ENCODE results near the gene ELFN1.

ELFN1 gene

DNA sequence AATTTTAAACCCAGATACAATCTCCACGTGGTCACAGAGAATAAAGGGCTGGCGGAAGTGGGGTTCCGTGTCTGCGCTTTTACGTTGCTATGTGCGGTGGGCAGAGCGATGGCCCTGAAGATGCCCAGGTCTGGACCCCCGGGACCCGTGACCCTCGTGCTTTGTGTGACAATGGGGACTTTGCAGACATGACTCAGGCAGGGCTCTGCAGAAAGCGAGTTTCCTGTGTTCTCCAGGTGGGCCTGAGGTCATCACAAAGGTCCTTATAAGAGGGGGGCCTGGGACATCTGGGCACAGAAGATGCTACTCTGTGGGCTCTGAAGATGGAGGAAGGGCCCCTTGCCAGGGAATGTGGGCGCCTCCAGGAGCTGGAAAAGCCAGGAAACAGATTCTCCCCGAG, 95.3 kb downstream of the ELFN1 start:
- no peaks in the 10 kb centered on the region for H3K27me3 ChIP-seq (ENCODE audit: control insufficient read depth, insufficient read depth, low read length, poor library complexity, severe bottlenecking)
- no peaks in the 10 kb centered on the region for H3K9me3 ChIP-seq (ENCODE audit: control insufficient read depth, low read length)
- no peak overlapping the region for H3K4me3 ChIP-seq (ENCODE audit: insufficient read depth, low read depth, low read length)
- no peaks in the 10 kb centered on the region for H3K36me3 ChIP-seq (ENCODE audit: control insufficient read depth, insufficient read depth, low read length)
- no peaks in the 10 kb centered on the region for H3K4me1 ChIP-seq (ENCODE audit: control insufficient read depth, insufficient read depth, low read length)
- 92% methylated on average over 13 of the region's 13 CpGs for WGBS, 2 experiments
- H3K27ac ChIP-seq (ENCODE audit: insufficient read depth, low read depth, low read length, poor library complexity, severe bottlenecking): no peak overlapping the region

DNA sequence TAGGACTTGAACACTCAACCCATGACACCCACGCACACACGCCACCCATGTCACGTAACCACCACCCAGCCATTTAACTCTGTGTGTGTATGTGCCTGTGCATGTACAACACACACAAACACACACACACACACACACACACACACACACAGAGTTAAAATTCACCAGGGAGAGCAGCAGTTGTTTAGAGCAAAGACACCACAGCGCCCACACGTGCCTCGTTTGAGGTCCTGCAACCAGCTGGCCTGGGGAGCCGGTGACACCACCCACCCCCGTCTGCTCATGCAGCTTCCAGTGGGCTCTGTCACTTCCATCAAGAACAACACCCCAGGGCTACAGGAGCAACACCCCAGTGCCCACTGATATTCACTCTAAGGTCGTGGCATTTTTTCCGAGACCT, 97.4 kb downstream of the ELFN1 start:
- H3K4me1 ChIP-seq (ENCODE audit: control insufficient read depth, insufficient read depth, low read length): no peaks in the 10 kb centered on the region
- H3K36me3 ChIP-seq (ENCODE audit: control insufficient read depth, insufficient read depth, low read length): no peaks in the 10 kb centered on the region
- H3K27ac ChIP-seq (ENCODE audit: insufficient read depth, low read depth, low read length, poor library complexity, severe bottlenecking): no peak overlapping the region
- H3K4me3 ChIP-seq (ENCODE audit: insufficient read depth, low read depth, low read length): no peak overlapping the region
- H3K9me3 ChIP-seq (ENCODE audit: control insufficient read depth, low read length): no peaks in the 10 kb centered on the region
- H3K27me3 ChIP-seq (ENCODE audit: control insufficient read depth, insufficient read depth, low read length, poor library complexity, severe bottlenecking): no peaks in the 10 kb centered on the region
- 66 to 78% methylated on average over 8 to 10 of the region's 10 CpGs for WGBS, 2 experiments

DNA sequence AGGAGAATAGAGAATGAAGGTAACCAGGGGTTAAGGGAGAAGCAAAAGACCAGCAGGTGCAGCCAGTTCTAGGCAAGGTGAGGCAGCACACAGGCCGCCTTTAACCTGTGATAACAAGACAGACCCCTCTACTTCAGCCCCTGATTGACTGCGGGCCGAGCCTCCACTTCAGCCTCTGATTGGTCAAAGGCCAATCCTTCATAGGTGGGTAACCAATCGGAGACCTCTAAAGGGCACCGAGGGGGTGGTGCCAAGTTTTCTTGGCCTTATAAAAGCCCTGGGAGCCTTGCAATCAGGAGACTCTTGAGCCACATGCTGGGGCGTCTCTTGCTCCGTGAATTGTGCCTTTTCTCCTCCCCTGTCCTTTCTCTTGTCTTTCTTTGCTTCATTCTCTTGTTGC, 98.8 kb downstream of the ELFN1 start:
- no peaks in the 10 kb centered on the region for H3K9me3 ChIP-seq (ENCODE audit: control insufficient read depth, low read length)
- WGBS, 2 experiments: 92 to 94% methylated on average over 7 of the region's 7 CpGs
- no peak overlapping the region for H3K27ac ChIP-seq (ENCODE audit: insufficient read depth, low read depth, low read length, poor library complexity, severe bottlenecking)
- H3K27me3 ChIP-seq (ENCODE audit: control insufficient read depth, insufficient read depth, low read length, poor library complexity, severe bottlenecking): no peaks in the 10 kb centered on the region
- H3K4me3 ChIP-seq (ENCODE audit: insufficient read depth, low read depth, low read length): no peak overlapping the region
- H3K36me3 ChIP-seq (ENCODE audit: control insufficient read depth, insufficient read depth, low read length): no peaks in the 10 kb centered on the region
- no peaks in the 10 kb centered on the region for H3K4me1 ChIP-seq (ENCODE audit: control insufficient read depth, insufficient read depth, low read length)

DNA sequence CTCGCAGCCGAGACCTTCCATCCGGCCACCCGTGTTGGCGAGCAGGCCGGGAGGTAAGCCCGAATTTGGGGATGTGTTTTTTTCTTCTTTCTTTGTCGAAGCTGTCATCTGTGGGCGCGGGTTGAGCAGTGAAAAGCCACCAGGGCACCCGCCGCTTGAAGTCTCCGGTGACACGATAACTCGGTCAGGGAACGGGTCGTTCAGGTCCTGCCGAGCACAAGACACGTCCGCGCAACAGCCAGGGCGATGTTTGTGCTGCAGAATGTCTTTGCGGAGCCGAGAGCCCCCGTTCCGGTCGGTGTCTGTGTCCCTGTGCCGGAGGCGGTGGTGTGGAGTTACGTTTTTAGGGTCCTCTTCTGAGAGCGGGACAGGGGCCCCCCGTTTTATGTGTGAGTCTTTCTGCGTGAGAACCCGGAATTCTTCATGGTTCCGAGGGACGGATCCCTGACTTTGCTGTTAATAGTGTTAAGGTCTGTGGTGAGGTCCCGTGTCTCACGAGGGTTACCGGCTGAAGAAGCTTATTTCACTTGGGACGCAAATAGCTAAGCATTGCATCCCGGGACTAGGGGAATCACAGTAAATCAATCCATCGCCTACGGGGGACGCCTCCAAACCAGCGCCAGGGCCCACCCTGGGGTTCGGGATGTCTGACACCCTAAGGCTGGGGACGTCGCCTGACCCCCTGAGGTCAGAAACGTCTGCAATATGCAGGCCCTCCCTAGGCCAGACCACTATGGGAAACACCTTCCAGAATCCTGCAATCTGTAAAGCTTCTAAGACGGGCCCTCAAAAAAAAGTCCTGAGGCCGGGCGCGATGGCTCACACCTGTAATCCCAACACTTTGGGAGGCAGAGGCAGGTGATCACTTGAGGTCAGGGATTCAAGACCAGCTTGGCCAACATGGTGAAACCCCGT, 99.5 kb downstream of the ELFN1 start:
- no peak overlapping the region for H3K4me3 ChIP-seq (ENCODE audit: insufficient read depth, low read depth, low read length)
- H3K27me3 ChIP-seq (ENCODE audit: control insufficient read depth, insufficient read depth, low read length, poor library complexity, severe bottlenecking): no peaks in the 10 kb centered on the region
- H3K4me1 ChIP-seq (ENCODE audit: control insufficient read depth, insufficient read depth, low read length): no peaks in the 10 kb centered on the region
- no peaks in the 10 kb centered on the region for H3K36me3 ChIP-seq (ENCODE audit: control insufficient read depth, insufficient read depth, low read length)
- whole genome bisulfite sequencing, 2 experiments: 92 to 94% methylated on average over 54 of the region's 54 CpGs
- H3K9me3 ChIP-seq (ENCODE audit: control insufficient read depth, low read length): no peaks in the 10 kb centered on the region
- no peak overlapping the region for H3K27ac ChIP-seq (ENCODE audit: insufficient read depth, low read depth, low read length, poor library complexity, severe bottlenecking)

DNA sequence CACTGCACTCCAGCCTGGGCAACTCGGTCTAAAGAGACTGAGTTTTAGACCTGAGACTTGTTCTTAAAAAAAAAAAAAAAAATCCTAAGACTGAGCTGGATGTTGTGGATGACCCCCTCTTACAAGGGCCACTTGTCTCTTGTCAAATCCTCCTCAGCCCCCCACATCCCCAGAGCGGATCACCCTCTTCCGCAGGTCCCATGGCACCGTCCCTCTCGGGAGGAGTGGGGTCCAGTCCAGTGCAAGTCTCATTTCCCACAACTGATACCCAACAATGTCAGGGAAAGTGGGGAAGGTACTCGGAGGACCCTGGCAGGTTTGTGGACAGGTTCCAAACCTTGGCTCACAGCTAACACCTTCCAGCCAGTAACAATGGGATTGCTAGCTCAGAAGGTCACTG, 100.3 kb downstream of the ELFN1 start:
- 93 to 95% methylated on average over 6 of the region's 6 CpGs for whole genome bisulfite sequencing, 2 experiments
- H3K4me3 ChIP-seq (ENCODE audit: insufficient read depth, low read depth, low read length): no peak overlapping the region
- no peaks in the 10 kb centered on the region for H3K9me3 ChIP-seq (ENCODE audit: control insufficient read depth, low read length)
- H3K4me1 ChIP-seq (ENCODE audit: control insufficient read depth, insufficient read depth, low read length): no peaks in the 10 kb centered on the region
- H3K27ac ChIP-seq (ENCODE audit: insufficient read depth, low read depth, low read length, poor library complexity, severe bottlenecking): no peak overlapping the region
- no peaks in the 10 kb centered on the region for H3K36me3 ChIP-seq (ENCODE audit: control insufficient read depth, insufficient read depth, low read length)
- H3K27me3 ChIP-seq (ENCODE audit: control insufficient read depth, insufficient read depth, low read length, poor library complexity, severe bottlenecking): no peaks in the 10 kb centered on the region

DNA sequence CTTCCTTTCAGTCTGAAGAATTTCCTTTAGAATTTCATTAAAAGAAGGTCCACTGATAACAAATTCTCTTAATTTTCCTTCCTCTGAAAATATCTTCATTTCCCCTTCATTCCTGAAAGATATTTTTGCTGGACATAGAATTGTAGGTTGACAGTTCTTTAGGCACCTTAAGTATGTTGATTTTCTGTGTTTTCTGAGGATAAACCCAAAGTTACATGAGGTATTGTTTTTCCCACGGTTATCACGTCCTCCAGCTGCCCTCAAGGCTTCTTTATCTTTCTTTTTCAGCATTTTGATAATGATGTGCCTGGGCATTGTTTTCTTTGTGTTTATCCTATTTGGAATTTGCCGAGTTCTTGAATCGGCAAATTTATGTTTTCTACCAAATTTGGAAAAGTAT, 105.3 kb downstream of the ELFN1 start:
- H3K9me3 ChIP-seq (ENCODE audit: control insufficient read depth, low read length): no peaks in the 10 kb centered on the region
- H3K27me3 ChIP-seq (ENCODE audit: control insufficient read depth, insufficient read depth, low read length, poor library complexity, severe bottlenecking): peaks cover 4% of the 10 kb centered on the region
- no peaks in the 10 kb centered on the region for H3K36me3 ChIP-seq (ENCODE audit: control insufficient read depth, insufficient read depth, low read length)
- no peak overlapping the region for H3K4me3 ChIP-seq (ENCODE audit: insufficient read depth, low read depth, low read length)
- H3K27ac ChIP-seq (ENCODE audit: insufficient read depth, low read depth, low read length, poor library complexity, severe bottlenecking): no peak overlapping the region
- H3K4me1 ChIP-seq (ENCODE audit: control insufficient read depth, insufficient read depth, low read length): no peaks in the 10 kb centered on the region
- 85 to 93% methylated on average over 4 of the region's 4 CpGs for WGBS, 2 experiments

DNA sequence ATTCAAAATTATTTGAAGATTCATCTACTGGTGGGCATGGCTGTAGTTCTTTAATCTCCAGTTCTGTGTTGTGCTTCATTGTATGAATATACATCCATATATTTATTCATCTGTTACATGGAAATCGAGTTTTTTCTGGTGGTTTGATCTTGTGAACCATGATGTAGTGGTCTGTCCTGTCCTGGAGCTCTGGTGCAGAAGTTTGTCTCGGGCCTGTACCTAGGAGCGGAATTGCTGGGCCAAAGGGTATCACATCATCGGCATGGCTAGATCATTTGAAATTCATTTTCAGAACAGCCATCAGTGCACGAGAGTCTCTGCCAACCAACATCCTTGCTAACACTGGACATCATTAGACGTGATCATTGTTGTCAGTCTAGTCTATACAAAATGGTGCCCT, 107.0 kb downstream of the ELFN1 start:
- no peaks in the 10 kb centered on the region for H3K9me3 ChIP-seq (ENCODE audit: control insufficient read depth, low read length)
- H3K36me3 ChIP-seq (ENCODE audit: control insufficient read depth, insufficient read depth, low read length): no peaks in the 10 kb centered on the region
- no peak overlapping the region for H3K4me3 ChIP-seq (ENCODE audit: insufficient read depth, low read depth, low read length)
- H3K4me1 ChIP-seq (ENCODE audit: control insufficient read depth, insufficient read depth, low read length): no peaks in the 10 kb centered on the region
- H3K27ac ChIP-seq (ENCODE audit: insufficient read depth, low read depth, low read length, poor library complexity, severe bottlenecking): no peak overlapping the region
- 81 to 84% methylated on average over 6 of the region's 6 CpGs for WGBS, 2 experiments
- peaks cover 4% of the 10 kb centered on the region for H3K27me3 ChIP-seq (ENCODE audit: control insufficient read depth, insufficient read depth, low read length, poor library complexity, severe bottlenecking)

DNA sequence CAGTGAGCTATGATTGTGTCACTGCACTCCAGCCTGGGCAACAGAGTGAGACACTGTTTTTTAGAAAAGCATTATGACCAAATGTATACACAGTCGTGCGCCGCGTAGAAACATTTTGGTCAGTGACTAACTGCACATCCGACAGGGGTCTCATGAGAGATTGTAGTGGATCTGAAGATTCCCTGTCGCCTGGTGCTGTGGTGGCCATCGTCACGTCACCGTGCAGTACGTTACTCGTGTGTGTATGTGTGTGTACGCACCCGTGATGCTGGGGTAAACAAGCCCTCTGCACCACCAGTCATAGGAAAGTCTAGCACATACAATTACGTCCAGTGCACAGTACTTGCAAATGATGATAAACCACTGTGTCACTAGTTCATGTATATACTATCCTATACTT, 109.4 kb downstream of the ELFN1 start:
- no peak overlapping the region for H3K27ac ChIP-seq (ENCODE audit: insufficient read depth, low read depth, low read length, poor library complexity, severe bottlenecking)
- no peak overlapping the region for H3K4me3 ChIP-seq (ENCODE audit: insufficient read depth, low read depth, low read length)
- H3K4me1 ChIP-seq (ENCODE audit: control insufficient read depth, insufficient read depth, low read length): no peaks in the 10 kb centered on the region
- no peaks in the 10 kb centered on the region for H3K9me3 ChIP-seq (ENCODE audit: control insufficient read depth, low read length)
- 91 to 92% methylated on average over 13 to 14 of the region's 14 CpGs for WGBS, 2 experiments
- no peaks in the 10 kb centered on the region for H3K36me3 ChIP-seq (ENCODE audit: control insufficient read depth, insufficient read depth, low read length)
- H3K27me3 ChIP-seq (ENCODE audit: control insufficient read depth, insufficient read depth, low read length, poor library complexity, severe bottlenecking): peaks cover 4% of the 10 kb centered on the region

DNA sequence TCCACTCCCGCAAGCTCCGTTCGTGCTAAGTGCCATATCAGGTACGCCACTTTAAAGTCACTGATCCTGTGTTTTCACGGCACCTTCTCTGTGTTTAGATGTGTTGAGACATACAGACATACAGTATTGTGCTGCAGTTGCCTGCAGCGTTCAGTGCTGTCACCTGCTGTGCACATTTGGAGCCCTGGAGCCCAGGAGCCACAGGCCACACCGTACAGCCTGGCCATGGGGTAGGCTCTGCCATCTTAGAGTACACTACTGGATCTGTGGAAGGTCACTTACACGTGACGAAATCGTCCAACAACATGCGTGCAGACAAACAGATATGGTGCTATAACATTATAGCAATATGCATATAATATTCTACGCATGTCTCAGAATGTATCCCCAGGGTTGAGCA, 111.3 kb downstream of the ELFN1 start:
- H3K27ac ChIP-seq (ENCODE audit: insufficient read depth, low read depth, low read length, poor library complexity, severe bottlenecking): no peak overlapping the region
- H3K4me3 ChIP-seq (ENCODE audit: insufficient read depth, low read depth, low read length): no peak overlapping the region
- 92 to 94% methylated on average over 12 of the region's 12 CpGs for WGBS, 2 experiments
- H3K9me3 ChIP-seq (ENCODE audit: control insufficient read depth, low read length): no peaks in the 10 kb centered on the region
- no peaks in the 10 kb centered on the region for H3K4me1 ChIP-seq (ENCODE audit: control insufficient read depth, insufficient read depth, low read length)
- H3K27me3 ChIP-seq (ENCODE audit: control insufficient read depth, insufficient read depth, low read length, poor library complexity, severe bottlenecking): peaks cover 4% of the 10 kb centered on the region
- H3K36me3 ChIP-seq (ENCODE audit: control insufficient read depth, insufficient read depth, low read length): no peaks in the 10 kb centered on the region

DNA sequence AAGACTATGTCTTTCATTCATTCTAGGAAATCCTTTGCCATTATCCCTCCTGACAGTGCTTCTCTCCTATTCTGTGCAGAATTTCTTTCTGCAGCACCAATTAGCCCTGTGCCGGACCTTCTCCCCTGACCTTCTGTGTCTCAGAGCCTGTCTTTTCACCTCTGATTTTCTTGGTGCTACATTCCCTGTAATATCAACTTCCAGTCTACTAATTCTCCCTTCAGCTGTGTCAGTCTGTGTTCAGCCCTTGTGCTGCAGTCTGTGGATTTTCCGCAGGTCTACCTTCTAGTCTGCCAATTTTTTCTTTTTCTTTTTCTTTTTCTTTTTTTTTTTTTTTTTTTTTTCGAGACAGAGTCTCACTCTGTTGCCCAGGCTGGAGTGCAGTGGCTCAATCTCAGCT, 115.8 kb downstream of the ELFN1 start:
- no peaks in the 10 kb centered on the region for H3K27me3 ChIP-seq (ENCODE audit: control insufficient read depth, insufficient read depth, low read length, poor library complexity, severe bottlenecking)
- H3K27ac ChIP-seq (ENCODE audit: insufficient read depth, low read depth, low read length, poor library complexity, severe bottlenecking): no peak overlapping the region
- WGBS, 2 experiments: 86 to 88% methylated on average over 3 of the region's 3 CpGs
- no peaks in the 10 kb centered on the region for H3K9me3 ChIP-seq (ENCODE audit: control insufficient read depth, low read length)
- H3K36me3 ChIP-seq (ENCODE audit: control insufficient read depth, insufficient read depth, low read length): no peaks in the 10 kb centered on the region
- H3K4me3 ChIP-seq (ENCODE audit: insufficient read depth, low read depth, low read length): no peak overlapping the region
- no peaks in the 10 kb centered on the region for H3K4me1 ChIP-seq (ENCODE audit: control insufficient read depth, insufficient read depth, low read length)
